Measurements from ENCODE around the gene ARAP1.

ARAP1 gene

GRCh38 chr11:72721689-72722049 is 30.5 kb downstream of the ARAP1 start:
- DNase-seq, result no peak

- no peak for DNase-seq
Measured at GRCh38 chr11:72721276-72721675, 30.9 kb downstream of the ARAP1 start.

DNA sequence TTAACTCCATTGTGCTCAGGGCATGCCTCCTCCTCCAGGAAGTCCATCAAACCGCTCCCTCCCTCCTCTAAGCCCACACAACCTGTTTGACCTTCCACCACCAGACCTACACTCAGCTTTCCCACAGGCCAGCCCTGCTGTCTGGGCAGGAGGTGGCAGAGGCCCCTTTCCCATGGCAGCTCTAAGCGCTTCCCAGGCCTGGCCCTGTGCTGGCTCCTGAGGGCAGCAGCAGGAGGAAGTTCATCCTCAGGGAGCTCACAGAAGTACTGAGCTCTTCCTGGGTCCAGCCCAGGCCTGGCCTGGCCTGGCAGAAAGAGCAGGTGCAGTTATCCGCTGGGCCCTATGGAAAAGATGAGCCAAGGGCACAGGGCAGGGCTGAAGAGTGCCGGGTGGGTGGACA is 31.4 kb downstream of the ARAP1 start:
- no peak for DNase-seq

DNA sequence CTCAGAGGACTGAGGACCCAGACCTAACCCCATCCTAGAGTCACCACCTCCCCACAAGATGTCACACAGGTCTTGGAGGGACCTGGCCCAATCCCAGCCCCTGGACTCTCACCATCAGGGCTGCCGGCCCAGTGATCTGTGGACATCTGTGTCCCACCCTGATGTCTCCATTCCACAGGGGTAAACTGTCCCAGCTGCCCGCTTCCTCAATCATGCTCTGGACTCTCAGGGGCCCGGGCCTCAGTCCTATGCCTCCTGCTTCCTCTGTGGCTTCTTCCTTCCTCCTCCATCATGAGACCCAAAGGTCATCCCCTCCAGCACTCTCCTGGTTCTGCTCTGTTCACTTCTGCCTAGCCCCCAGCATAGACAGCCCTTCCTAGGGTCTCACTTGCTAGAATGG is 32.2 kb downstream of the ARAP1 start:
- DNase-seq, result no peak

DNA sequence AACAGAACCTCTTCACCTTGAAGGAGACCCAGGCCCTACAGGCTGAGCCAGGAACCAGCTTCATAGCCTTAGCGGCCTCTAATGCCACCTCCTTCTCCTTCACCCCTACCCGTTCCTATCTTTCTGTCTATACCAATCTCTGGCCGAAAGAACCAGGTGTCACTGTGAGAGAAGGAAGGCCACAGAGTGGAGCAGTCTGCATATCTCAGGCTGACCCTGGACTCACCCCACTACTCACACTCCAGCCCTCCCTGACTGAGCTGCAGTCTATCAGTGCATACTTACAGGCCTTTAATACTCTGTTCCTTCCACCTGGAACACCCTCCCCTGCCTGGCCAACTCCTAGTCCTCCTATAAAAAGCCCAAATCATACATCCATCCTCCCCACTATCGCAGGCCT is 32.7 kb downstream of the ARAP1 start:
- DNase-seq, result no peak

DNA sequence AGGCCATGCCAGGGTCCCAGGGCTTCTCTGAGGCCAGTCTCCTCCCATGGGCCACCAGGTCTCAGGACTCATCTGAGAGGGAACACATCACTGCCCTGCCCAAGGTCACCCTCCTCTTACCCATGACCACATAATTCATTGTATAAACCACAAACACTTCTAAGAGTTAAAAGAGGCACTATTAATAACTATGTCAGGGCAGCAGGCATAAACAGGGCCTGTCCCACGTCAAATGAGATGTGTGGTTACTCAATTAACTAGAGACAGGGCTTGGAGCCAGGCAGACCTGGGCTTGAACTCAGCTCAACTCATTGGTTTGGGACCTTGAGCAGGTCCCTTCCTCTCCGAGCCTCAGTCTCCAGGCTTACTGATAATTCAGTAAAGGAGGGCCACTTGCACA is 33.1 kb downstream of the ARAP1 start:
- DNase-seq, result no peak

GRCh38 chr11:72718101-72718501 is 34.1 kb downstream of the ARAP1 start:
- DNase-seq, result no peak

- no peak for DNase-seq
Measured at GRCh38 chr11:72716788-72717435, 35.3 kb downstream of the ARAP1 start.

DNA sequence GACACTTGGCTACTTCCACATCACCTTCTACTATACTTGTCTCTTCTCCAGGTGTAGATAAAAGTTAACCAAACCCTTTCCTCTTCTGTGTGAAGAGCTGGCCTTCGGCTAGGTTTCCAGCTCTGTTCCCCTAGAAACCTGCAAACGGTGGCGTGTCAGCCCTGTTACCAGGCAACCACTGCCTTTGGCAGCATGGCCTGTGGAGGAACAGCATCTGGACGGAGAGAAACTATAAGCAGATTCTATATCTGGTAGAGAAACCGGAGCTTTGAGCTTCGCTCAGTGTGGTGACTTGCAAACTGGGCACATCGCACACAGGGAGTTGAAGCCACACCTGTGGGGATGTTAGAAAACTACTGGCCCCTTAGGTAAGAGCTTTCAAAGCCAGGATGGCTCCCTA is 35.9 kb downstream of the ARAP1 start:
- no peak for DNase-seq

DNA sequence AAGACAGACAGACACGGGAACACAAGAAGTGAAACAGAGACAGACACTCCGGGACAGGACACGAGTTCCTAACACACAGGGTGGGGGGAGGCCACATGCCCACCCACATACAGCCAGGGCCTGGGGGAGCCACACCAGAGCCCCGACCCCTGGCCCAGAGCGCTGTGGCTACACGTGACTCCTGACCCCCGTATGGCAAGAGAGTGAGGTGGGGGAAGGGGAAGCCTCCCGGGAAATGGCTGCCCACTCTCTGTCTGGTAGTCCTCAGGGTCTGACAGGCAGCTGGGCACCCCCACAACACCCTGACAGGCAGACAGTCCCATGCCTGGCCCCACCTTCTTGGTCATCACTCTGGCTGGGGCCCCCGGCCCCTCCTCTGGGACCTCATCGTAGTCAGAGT is 39.4 kb downstream of the ARAP1 start:
- no peak for DNase-seq

DNA sequence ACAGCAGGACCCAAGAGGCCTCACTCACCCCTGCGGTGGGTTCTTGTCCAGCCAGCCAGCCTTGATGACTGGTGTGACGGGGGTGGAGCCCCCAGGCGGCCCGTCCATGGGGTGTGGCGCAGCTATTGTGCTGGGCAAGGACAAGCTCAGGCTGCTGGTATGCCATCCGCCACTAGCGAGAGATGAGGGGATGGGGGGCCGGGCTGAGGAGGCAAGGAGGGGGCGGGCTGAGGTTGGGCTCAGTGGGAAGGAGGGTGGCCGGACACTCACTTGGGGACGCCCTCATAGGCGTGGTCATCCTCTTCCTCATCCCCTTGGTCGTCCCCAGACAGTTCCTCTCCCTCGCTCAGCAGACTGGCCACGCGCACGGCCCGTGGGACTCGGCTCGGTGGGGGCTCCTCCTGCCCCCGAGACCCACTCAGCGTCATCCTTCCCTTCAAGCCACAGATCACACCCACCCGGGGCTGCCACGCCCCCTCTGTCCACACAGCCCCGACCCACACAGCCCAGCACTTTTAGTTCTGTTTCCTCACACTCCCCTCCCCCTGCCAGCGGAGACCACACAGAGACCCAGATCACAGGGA is 39.9 kb downstream of the ARAP1 start:
- DNase-seq, result no peak

DNA sequence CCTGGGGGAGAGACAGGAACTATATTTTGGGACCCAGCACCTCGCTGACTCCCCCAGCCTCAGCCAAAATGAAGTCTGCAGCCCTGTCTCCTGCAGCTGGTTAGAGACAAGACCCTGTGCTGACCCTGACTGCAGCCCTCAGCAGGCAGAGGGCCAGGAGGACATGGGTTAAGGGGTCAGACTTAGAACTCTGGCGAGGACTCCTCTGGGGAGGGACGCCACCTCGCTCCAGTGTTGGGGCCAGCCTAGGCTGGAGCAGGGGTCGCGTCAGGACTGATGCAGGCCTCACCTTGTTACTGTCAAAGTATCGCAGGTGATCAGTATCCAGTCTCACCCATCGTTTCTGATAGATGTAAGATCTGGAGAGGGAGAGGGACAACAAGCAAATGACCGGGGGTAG is 41.1 kb downstream of the ARAP1 start:
- DNase-seq, result no peak

GRCh38 chr11:72710278-72710677 is 41.9 kb downstream of the ARAP1 start:
- no peak for DNase-seq

GRCh38 chr11:72709478-72710238 is 42.5 kb downstream of the ARAP1 start:
- no peak for DNase-seq

GRCh38 chr11:72707032-72707431 is 45.2 kb downstream of the ARAP1 start:
- no peak for DNase-seq

- no peak for DNase-seq
Measured at GRCh38 chr11:72706579-72706978, 45.6 kb downstream of the ARAP1 start.

- DNase-seq, result no peak
Measured at GRCh38 chr11:72705442-72706365, 46.5 kb downstream of the ARAP1 start.

DNA sequence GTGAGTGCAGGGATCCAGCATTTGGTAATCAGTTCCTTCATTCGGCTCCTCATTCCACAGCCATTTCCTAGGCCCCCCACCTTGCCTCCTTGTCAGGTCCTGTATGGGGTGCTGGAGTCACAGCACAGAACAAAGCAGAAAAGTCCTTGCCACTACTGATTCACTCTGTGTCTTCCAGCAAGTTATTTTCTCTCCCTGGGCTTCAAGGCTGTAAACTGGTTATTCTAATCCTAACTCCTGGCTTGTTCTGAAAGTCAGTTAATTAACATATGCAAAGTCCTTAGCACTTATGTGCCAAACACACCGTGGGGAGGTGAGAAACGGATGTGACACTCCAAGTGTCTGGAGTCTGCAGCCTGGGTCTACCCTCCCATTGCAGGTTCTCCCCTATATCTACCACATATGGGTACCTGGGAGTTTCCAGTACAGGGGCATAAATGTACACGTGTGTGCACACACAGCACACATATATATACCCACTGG is 47.4 kb downstream of the ARAP1 start:
- no peak for DNase-seq

- no peak for DNase-seq
Measured at GRCh38 chr11:72704028-72704782, 48.0 kb downstream of the ARAP1 start.

GRCh38 chr11:72703267-72704008 is 48.8 kb downstream of the ARAP1 start:
- DNase-seq, result no peak

DNA sequence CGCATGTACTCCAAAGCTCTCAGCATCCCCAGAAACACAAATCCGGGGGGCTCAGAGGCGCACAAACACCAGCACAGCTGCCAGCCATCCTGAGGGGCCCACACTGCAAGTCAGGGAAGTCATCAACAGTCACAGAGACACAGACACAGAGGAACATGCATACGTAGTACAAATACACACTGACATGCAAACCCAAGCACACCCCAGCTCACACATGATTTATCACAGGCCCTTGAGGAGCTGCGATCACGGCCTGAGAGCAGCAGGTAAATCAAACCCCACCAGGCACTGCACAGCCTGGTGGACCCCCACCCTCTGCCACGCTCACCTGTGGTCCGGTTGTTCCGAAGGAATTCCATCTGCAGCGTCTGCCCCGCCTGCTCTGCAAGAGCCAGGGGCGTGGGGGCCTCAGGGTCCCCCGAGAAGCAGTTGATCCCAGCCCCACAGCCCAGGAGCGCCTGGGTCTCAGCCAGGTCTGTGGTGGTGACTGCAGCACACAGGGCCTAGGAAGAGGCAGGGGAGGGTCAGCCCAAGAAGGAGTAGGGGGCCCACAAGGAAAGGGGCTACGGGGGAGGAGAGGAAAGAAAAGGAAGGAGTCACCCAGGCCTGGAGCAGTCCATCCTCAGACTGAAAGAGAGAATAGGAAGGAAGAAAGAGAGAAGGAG is 49.5 kb downstream of the ARAP1 start:
- no peak for DNase-seq
